Progenitor cell of endocrine pancreas (in vitro differentiated cells): ENCODE results near the gene KLHL36. TPM values are rescaled to one million over a fixed set of nuclear protein-coding genes. Genes with fewer than 3 reads are reported as not detected.
A peak's percentile ranks its signal among the peaks of the same experiment; 100 is the strongest.

Experiments
- DNase-seq: peaks from one replicate; pipeline ENCODE4 v3.0.0; 2021; ENCODE audit warnings: low spot score; ENCODE audit not compliant: unreplicated experiment
- H3K27ac Mint-ChIP-seq: 2 replicates; pipeline ENCODE4 v1.8.0; 2021; ENCODE audit warnings: mild to moderate bottlenecking, moderate library complexity, mixed read lengths
- H3K27me3 Mint-ChIP-seq: 2 replicates; pipeline ENCODE4 v1.8.0; 2021; ENCODE audit warnings: mixed read lengths
- H3K36me3 Mint-ChIP-seq: 2 replicates; pipeline ENCODE4 v1.8.0; 2022; ENCODE audit warnings: mixed read lengths; ENCODE audit not compliant: insufficient read depth
- H3K4me1 Mint-ChIP-seq: 2 replicates; pipeline ENCODE4 v1.8.0; 2021; ENCODE audit warnings: low read depth, mixed read lengths
- H3K4me3 Mint-ChIP-seq: 2 replicates; pipeline ENCODE4 v1.8.0; 2021; ENCODE audit warnings: low read depth, mild to moderate bottlenecking, moderate library complexity, mixed read lengths
- H3K9me3 Mint-ChIP-seq: 2 replicates; pipeline ENCODE4 v1.8.0; 2021; ENCODE audit warnings: low read depth, mixed read lengths
- CTCF ChIP-seq: fragments of 200-600 bp; sonication (generic); IDR thresholded peaks from one replicate; pipeline ENCODE4 v1.5.0; 2021; ENCODE audit warnings: antibody characterized with exemption, mild to moderate bottlenecking; ENCODE audit not compliant: unreplicated experiment
- long read RNA-seq: library from polyadenylated mRNA; unstranded; transcript quantifications from one replicate; pipeline ENCODE4 v2.0.0, GENCODE V29; 2020
- total RNA-seq: library from RNA; stranded (reverse); gene quantifications from 2 replicates; pipeline ENCODE4 v1.2.1, GENCODE V29; 2021

KLHL36 gene
- 43.2 and 46.7 TPM in 2 replicates for total RNA-seq
- long read RNA-seq, full-length matches to known transcripts, result 3 of 13 reads
- long read RNA-seq, partial matches to known transcripts, result 0 of 13 reads
- long read RNA-seq, other reads (novel, unspliced or antisense), result 10 of 13 reads

DNA sequence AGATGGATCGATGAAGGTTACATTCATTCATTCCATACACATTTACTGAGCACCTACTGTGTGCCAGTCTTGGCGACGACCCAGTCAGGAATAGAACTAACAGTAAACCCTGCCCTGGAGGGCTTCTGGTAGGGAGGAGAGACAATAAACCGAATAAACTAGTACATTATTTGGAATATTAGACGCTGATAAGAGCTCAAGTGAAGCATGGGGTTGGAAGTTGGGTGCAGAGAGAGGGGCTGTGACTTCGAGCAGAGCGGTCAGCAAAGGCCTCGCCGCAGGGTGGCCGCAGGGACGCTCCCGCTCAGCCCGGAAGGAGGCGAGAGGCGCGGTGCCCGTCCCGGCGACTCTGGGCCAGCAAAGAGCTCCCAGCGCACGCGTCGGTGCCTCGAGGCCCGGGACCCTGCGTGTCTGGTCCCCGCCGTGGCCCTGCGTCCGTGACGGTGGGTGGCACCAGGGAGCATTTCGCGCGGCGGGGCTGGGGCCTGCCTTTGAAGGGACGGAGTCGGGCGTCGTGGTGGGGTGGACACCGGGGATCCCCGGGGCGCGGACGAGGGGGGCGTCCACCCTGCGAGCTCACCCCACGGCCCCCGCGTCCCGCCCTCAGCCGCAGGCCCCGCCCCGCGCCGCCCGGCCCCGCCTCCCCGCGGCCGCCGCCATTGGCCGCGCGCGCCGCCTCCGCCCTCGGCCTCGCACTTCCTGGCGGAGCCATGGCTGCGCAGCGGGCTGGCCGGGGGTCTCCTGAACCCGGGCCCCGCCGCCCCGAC lies at the start of gene KLHL36:
TSS of gene KLHL36 (plus strand) at position 684 of the 767 bp plus-strand sequence. CDS start 2,357 bp downstream, outside the sequence.
- TF ChIP-seq CTCF, result peak; percentile 6
- peak within 1 kb of the TSS; percentile 39 for H3K27ac Mint-ChIP-seq
- H3K9me3 Mint-ChIP-seq, result no peaks in the 10 kb centered on the region
- peaks cover 22% of the 10 kb centered on the region for H3K27me3 Mint-ChIP-seq
- DNase-seq, result peak; percentile 38
- peak within 1 kb of the TSS; percentile 76 for H3K4me3 Mint-ChIP-seq
- H3K36me3 Mint-ChIP-seq, result peaks cover 2% of the 10 kb centered on the region
- no peaks in the 10 kb centered on the region for H3K4me1 Mint-ChIP-seq

GRCh38 chr16:84599521-84600202 lies 48.6 kb upstream of the KLHL36 start:
- no peak for DNase-seq
- TF ChIP-seq CTCF, result no peak
- Mint-ChIP-seq H3K9me3 (no peaks in the 10 kb centered on the region), H3K4me3 (peak overlapping the region; percentile 16), H3K27me3 (no peaks in the 10 kb centered on the region), H3K27ac (peak overlapping the region; percentile 79), H3K4me1 (peaks cover 22% of the 10 kb centered on the region), H3K36me3 (peaks cover 2% of the 10 kb centered on the region)

- no peak for DNase-seq
- H3K9me3 Mint-ChIP-seq, result no peaks in the 10 kb centered on the region
- H3K4me1 Mint-ChIP-seq, result peaks cover 23% of the 10 kb centered on the region
- no peaks in the 10 kb centered on the region for H3K27me3 Mint-ChIP-seq
- no peak for TF ChIP-seq CTCF
- peak overlapping the region; percentile 29 for H3K27ac Mint-ChIP-seq
- no peak overlapping the region for H3K4me3 Mint-ChIP-seq
- H3K36me3 Mint-ChIP-seq, result peaks cover 2% of the 10 kb centered on the region
Measured at GRCh38 chr16:84600343-84601229, 47.7 kb upstream of the KLHL36 start.

GRCh38 chr16:84603140-84603816 lies 45.0 kb upstream of the KLHL36 start:
- no peak for TF ChIP-seq CTCF
- no peaks in the 10 kb centered on the region for H3K9me3 Mint-ChIP-seq

More at GRCh38 chr16:84603140-84603816, 45.0 kb upstream of the KLHL36 start:
- peaks cover 23% of the 10 kb centered on the region for H3K4me1 Mint-ChIP-seq
- H3K27ac Mint-ChIP-seq, result no peak overlapping the region
- no peak for DNase-seq
- H3K27me3 Mint-ChIP-seq, result no peaks in the 10 kb centered on the region
- no peak overlapping the region for H3K4me3 Mint-ChIP-seq
- H3K36me3 Mint-ChIP-seq, result no peaks in the 10 kb centered on the region
